Stimulated activated naive CD4-positive, alpha-beta T cell (primary cell): ENCODE data around the gene THADA.

Experiments
- DNase-seq, 6 experiments: peaks; one replicate each; lab custom pipeline; 2025; lab: John Stamatoyannopoulos, UW

The THADA gene

DNA sequence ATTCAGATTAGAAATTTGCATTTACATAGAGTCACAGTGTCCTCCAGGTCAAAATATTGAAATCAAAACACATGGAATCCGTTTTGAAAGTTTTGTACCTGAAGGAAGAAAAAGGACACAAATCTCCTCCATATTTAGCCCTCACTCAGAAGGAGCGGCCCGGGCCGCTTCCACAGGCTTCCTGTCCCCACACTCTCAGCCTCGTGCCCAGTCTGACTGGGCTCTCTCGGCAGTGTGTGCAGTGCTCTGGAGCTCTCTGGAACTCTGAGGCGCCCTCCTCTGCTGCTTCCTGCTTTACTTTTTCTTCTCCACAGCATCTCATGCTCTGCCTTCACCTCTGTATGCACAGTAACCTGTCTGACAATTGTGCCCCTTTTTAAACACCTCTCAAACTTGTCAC is 347.2 kb downstream of the THADA start:
- DNase-seq = no peak

DNA sequence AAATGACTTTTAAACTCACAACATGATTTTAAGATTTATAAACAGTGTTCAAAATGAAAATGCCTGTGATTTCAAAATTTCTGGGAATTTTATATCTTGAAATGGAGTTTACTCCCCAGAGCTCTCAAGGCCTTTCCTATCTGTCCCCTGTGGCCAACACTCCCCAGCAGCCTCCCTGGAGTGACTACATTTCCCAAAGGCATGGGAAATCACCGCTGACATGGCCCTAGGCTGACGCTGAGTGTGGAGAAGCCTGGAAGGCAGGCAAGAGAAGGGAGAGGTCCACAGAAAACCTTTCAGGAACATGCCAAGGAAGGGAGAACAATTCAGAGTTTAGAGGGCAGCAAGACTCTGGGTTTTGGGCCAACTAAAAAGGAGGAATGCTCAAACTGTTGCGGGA is 349.2 kb downstream of the THADA start:
- DNase-seq = no peak

DNA sequence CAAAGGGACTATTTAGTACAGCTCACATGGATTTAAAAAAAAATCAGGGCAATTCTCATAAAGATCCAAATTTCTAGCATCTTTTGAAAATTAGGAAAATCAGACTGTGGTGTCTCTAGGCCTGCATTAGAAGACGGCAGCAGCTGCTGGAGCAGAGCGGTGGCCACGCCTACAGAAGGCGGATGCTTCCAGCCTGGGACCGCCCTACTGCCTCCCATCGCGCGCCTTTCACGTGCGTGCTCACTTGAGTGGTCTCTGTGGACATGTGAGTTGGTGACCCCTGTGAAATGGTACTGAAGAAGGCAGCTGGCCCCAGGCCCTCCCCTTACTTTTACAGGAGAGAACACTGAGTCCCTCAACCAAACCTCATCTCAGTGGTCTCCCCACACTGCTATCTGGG is 354.3 kb downstream of the THADA start:
- no peak for DNase-seq

DNA sequence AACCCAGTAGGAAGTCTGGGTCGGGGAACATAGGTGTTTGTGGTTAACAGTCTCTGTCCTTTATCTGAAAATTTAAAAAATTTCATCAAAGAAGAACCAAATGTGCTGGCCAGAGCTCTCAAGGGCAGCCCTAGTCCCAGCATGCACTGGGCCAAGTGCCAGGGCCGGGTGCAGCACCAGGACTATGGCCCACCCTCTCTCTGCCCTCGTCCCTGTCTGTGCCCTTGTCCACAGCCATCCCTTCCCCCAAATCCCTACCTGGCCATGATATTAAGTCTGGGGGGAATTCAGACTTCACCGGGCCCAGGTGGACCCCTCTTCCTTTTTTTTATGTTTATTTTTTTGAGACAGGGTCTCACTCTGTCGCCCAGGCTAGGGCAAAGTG is 355.1 kb downstream of the THADA start:
- DNase-seq = no peak

DNA sequence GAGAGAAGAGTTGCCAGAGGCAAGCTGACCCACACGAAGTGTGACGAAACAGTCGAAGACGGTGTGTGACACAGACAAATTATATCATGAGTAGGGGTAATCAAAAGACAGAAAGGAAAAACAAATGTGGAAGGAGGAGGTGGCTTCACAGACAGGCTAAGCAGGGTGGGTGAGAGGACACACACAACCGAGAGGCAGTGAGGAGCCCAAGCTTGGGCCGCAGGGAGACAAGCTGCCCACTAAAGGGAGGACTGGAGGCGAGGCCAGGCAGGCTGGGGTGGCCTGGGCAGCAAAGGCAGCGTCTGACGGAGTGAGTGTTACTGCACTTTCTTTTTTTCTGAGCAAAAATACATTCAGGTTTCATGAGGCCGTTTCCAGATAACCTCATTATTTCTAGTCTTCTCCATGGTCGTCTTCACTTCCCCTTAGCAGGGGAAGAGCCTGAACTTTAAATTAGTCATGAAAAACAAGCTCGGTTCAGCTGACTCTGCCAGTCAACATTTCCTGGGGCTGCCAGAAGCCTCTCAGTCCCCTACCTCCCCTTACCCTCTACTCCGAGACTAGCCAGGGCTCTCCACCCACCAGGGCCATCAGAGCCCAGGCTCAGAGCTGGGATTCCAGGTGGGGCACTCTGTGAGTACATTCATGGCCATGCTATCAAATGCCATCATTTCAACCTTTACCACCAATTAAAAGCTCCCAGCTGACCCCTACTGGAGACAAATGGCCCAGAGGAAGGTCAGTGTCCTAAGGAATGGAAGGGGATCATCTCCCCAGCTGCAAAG is 355.7 kb downstream of the THADA start:
- DNase-seq = no peak

DNA sequence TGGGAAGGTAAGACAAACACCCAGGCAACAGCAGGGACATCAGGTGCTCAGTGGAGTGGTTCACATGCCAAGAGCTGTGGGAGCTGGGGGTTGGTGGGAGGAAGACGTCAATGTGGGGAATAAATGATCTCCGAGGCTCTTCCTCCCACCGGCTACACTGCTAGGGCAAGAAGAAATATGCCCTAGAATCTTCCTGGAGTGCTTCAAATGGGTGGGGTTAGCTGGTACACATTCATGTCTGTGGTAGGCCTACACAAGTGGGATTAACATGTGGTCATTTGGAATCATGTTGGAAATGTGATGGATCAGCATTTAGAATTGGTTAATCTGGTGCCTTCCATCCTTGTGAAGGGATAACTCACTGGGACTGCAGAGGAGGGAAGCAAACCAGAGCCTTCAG is 357.0 kb downstream of the THADA start:
- DNase-seq = no peak

DNA sequence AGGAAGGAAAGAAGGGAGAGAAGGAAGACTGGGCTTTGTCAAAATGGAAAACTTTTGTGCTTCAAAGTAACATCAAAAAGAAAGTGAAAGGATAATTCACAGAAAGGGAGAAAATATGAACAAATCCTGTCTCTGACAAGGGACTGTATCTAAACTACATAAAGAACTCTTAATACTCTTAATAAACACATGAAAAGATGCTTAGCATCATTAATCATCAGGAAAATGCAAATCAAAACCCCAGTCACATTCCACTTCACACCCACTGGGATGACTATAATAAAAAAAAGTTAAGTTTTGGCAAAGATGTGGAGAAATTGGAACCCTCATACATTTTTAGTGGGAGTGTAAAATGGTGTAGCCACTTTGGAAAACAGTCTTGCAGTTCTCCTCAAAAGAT is 357.7 kb downstream of the THADA start:
- DNase-seq = no peak

DNA sequence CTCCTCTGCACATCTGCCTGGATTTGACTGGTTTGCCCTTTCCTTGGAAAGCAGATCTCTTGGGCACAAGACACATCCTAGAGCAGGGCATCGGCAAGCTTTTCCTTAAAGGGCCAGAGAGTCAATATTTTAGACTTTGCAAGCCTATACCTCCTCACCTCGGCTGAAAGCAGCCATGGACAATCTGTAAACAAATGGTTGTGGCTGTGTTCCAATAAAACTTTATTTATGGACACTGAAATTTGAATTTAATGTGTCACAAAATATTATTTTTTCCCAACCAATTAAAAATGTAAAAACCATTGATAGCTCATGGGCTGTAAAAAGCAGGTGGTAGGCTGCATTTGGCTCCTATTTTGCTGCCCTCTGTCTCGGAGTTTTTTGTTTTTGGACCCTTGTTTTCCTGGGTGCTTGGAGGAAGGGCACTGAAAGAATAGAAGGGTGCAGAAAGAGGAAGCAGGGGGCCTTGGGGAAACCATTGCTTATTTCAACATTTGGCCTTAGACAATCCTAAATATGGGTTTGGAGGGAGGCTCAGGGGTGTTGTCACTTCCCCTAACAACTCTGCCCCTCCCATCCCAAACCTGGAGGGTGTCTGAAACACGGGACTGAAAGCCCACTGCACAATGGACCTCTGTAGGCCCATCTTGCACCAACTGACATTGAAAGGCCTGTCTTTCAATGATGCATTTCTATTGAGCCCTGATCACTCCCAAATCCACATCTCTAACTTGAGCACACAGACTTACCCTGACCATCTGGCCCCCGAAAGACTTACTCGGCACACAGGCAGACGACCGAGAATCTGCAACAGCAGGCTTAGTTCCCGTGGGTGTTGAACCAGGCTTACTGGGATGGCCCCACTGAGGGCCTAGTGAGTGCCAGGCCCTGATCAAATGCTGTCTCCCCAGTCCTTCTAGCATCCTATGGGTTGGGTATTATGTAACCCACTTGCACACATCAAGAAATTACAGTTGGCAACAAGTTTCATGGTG is 362.3 kb downstream of the THADA start:
- DNase-seq = no peak

DNA sequence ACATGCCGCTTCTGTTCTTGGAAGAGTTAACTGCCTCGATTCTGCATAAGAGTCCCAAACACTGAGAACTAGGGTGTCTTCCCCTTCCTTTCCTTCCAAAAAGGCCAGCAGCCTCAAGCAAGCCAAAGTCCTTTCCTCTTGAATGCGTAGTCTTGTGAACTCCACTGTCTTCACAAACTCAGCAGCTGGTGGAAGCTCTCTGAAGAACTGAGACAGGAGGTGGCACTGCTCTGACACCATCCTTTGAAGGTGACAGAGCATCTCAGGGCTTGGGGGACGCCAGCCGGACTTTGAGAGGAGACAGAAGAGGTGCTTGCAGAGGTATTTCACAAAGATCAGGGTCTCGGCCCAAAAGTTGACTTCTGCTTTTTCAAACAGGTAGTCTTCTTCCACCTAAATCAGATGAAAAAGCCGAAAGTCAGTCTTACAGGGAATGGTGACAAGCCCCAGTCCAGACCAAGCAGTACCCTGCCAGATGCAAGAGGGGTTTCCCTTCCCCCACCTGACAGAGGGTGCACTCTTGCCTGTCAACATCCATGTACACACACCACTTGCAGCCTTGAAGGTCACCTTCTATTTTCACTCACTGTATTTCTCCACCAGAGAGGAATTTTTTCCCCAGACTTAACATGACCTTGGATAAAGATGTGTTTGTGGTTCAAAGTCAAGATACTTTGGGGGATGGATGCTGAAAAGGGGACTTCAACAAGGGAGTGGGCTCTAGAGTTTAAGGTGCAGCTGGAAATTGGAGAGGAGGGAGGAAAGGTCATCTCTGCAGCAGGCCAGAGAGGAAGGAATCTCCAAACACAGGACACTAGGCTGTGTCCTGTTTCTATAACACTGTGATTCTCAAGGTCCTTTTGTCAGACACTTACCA is 364.6 kb downstream of the THADA start:
- DNase-seq = no peak

DNA sequence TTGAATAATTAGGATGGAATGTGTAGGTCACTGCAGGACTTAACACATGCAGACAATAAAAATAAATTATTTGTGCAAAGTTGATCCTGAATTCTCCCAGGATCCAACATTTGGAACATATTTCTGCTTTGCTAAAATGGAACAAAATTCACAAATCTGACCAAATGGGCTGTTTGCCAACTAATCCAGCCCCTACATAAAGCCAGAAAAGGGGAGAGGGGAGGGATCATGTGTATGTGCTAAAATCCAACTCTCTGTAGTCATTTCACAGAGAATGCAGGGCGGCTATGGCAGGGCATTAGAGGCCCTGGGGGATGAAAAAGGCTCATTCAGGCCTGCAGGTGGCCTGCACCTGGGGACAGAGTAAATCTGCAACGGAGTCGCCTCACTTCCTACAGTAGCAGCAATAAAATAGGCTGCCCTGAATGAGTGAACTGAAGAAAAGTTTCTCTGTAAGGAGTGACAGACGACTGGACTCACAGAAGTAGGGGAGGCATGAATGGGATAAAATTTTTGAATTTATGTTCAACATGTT is 365.4 kb downstream of the THADA start:
- no peak for DNase-seq

DNA sequence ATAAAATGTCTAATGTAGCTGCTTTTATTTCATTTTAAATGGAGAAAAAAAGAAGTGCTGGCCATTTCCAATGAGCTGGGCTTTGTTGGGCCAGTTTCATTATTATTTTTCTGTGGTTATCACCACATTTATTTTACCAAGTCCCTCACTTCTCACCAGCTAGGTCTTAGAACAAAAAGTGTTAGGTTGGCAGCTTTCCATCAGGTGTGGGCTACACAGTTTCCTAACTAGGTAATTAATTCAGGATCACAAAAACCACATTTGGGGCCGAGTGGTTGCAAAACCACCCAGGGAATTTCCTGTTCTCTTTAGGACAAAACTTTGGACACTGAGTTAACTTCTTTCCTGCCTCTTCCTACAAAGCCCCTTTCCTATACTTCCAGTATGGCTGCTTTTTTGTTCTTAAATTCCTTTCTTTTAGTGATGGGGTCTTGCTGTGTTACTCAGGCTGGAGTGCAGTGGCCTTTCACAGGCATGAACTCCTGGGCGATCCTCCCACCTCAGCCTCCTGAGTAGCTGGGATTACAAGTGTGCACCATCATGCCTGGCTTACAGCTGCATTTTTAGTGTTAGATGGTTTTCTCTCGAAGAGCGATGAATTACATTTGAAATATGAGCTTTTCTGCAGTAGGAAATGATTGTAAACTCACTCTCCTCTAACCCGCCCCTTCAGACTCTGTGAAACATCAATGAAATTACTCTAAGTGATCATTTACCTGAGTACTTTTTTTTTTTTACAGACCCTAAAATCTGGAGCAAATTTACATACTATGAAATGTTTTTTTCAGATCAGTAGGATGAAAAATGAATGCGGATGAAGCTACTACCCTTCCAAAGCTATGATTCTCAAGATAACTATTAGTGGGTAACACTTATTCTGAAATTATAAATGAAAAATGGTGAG is 366.8 kb downstream of the THADA start:
- DNase-seq = peak in 1 of 6 experiments; percentile 15

DNA sequence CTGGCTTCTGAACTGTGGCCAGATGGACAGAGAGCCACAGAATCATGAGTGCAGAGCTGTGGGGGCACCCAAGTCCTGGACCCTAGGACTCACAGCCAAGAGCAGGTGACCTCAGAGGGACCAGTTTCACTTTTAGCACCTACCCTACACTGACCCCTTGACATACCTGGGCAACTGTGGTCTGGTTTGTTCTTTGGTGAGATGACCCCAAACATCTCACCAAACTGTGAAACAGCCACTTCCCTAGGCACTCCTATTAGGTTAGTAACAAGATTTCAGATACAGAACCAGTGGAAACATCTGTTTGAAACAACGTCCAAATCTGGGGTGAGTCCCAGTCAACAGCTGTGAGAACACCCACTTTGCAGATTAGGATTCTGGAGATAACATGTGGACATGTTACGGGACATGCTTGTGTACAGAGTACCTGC is 367.5 kb downstream of the THADA start:
- DNase-seq = no peak

DNA sequence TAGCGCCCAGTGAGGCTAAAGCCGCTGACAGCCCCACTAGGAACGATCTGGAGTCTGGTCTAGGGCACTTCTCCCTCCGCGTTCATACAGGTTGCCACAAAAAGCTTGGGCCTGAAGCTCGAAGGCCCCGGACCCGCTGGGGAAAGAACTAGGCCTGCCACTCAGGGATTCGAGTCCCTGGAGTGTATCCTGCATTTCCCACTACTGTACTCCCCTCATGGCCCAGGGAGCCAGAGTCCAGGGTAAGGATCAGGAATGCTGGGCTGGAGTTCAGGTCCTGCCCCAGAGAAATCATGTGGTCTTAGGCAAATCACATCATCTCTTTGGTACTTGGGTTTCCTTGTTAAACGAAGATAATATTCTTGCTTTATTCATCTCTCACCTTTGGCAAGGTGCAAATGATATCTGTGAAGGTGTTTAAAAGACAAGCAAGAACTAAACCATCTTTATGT is 368.0 kb downstream of the THADA start:
- no peak for DNase-seq

DNA sequence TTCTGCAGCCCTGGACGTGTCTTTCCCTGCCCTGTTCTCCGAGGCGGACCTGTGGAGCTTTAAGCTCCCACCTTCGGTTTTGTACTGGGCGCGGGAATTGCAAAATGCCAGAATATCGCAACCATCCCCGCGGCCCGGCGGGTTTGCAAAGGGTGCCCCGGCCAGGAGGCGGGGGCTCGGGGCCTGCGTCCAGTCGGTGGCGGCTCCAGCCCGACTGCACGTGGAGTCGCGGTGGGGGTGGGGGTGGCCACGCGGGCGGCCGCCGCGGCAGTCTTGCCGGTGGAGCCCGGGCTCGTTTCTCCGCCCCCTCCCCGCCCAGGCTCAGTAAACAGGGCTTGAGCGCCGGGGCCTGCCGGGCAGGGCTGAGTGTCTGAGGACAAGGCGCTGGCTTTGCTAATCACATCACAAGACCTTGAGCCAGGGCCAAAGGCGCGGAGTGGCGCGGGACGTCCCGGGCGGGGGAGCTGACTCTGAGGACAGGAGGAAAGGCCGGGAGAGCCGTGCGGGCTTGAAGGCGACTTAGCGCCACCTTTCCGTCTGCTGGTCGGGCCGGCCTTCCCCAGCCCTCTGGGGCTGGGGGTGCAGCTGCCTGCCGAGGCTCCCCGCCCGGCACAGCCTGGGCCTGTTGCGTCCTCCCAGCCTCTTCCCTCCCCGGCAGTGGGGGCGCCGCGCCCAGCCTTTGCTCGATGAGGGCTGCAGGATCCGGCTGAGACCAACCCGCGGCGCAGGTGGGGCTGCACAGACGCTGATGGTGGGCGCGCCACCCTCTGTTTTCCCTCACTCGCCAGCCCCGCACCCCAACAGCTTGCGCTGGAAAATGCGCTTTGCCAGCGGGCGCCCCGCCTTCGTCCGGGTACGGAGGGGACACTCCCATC is 368.6 kb downstream of the THADA start:
- peak; percentile 48 to 68 (median 66) for DNase-seq

DNA sequence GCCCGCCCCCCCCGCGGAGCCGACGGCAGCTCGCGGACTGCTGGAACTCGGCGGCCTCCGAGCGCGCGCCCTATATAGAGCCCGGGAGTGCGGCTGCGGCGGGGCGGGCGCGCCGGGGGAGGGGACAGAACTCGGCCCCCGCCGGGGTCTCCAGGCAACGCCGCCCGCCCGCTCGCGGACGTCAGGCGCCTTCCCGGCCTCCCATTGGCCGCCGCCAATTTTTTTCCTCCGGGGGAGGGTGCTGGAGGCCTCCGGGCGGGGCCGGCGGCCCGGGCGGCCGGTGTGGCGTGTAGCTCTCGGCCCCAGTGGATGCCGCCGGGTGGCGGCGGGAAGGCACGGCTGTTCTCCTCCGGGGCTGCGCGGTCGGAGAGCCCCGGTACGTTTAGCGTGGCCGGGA is 369.3 kb downstream of the THADA start, which contains the start of gene ZFP36L2:
Gene ZFP36L2 (minus strand): TSS at position 49 of the 397 bp plus-strand sequence. CDS start 291 bp downstream, outside the sequence.
- DNase-seq = peak; percentile 91 to 97 (median 94)

DNA sequence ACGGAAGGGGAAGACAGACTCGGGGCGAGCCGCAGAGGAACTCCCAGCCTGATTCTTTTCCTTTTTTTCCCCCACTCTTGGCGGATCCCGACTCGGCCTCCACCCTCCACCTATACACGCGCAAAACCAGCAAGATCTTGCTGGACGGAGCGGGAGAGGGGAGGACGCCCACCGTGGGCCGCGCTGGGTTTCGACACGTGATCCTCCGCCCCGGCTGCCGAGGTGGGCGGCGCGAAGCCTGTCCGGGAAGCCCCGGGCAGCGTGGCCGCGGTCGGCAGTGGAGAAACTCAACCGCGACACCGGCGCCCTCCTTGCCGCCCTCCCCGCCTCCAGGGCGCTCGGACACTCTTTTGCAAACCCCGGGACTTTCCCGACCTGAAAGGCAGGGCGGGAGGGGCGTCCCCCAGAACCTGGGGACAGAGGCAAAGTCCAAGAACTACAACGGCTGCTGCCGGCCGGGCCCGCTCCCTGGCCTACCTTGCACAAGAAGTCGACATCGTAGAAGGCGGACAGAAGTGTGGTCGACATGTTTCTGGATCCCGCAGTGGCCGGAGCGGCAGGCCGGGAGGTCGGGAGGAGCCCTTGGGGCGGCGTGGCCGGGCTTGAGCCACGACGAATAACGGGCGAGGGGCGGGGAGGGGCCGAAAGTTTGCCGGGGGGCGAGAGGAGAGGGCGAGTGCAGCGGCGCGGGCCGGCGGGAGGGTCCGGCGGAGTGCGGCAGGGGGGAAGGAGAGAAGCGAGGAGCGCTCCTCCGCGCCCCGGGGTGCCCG is 369.9 kb downstream of the THADA start:
- peak in 4 of 6 experiments; percentile 61 to 80 (median 72) for DNase-seq

DNA sequence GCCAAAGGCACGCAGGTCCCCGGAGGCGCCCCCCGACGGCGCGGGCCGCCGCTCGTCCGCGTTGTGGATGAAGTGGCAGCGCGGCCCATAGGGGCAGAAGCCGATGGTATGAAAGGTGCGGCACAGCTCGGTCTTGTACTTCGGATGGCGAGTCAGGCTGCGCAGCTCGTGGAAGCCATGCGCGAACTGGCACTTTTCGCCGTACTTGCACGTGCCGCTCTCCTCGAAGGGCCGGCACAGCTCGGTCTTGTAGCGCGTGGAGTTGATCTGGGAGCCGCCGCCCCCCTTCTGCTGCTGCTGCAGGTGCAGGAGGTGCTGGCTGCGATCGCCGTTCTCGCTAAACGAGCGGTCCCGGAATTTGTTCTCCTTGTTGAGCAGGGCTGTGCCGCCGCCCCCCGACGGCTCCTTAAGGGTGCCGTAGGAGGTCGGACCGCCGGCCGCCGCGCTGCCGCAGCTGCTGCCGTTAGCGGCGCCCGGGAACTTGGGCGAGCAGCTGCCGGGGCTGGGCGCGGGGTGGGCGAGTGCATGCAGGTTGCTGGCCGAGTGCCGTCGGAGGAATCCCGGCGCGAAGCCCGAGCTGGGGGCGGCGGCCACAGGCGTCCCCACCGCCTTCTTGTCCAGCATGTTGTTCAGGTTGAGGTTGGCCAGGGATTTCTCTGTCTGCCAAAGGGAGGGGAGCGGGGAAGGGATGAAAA is 370.6 kb downstream of the THADA start:
- DNase-seq = peak; percentile 66 to 86 (median 69)

DNA sequence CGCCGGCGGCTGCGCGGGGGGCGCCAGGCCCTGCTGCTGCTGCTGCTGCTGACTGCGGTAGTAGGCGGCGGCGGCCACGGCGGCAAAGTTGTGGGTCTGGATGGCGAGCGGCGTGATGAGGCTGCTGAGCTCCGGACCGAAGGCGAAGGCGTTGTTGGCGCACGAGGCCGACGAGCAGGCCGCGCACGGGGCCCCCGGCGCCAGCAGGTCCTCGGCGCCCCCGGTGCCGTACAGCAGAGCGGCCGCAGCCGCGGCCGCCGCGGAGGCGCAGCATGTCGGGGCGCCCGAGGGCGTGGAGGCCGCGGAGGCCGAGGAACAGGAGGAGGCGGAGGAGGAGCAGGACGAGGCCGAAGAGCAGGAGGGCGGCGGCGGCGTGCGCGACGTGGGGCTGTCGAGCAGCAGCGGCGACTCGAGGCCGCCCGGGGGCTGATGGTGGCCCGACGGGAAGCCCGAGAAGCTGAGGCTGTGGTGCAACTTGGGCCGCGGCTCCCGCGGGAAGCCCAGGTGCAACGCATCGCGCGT is 371.2 kb downstream of the THADA start:
- DNase-seq = peak in 5 of 6 experiments; percentile 43 to 88 (median 59)
